ENCODE data around the gene MYO5A. TPM values are rescaled to one million over a fixed set of nuclear protein-coding genes. Genes with fewer than 3 reads are reported as not detected.
"Not testable (repeated sequence)": the region's sequence is repeated elsewhere in the genome, so short reads cannot be mapped to it uniquely, and the experiment has no call there.

MYO5A gene
- polyA plus RNA-seq, 3 donors = 7.9 to 8.9 (median 8.0) TPM

DNA sequence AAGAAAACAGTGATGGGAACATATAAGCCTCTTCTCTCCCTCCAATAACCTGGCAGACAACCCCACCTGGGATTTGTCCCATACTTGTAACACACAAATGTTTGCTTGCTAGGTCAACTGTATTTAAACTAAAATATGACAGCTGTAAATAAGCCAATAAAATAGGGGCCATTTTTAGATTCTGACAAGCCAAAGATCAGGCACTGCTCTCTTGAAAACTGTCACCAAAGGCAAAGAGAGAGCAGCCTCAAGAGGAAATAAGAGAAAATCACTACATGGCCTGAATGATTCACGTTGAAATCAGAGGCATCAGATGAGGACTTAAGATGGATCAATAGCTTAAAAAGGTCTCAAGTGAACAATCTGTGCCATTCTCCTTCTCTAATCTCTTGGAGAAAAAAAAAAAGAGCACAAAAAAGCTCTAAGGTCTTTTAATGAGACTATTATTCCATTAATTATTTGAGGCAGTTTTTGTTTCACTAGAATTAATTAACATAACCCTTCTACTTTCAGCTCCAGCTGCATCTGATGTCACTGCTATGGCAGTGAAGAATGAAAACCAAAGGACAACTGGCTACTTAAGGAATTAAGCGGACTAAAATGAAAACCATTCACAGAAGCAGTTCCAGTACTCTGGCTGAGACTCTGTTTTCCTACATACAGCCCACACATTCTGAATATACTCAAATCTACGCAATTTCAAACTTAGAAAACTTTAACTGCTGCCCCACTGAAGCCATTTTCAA is 19.0 kb downstream of the MYO5A start:
- DNase-seq (ENCODE audit: low read depth in 3 of 3, low spot score in 2 of 3) = no peak

DNA sequence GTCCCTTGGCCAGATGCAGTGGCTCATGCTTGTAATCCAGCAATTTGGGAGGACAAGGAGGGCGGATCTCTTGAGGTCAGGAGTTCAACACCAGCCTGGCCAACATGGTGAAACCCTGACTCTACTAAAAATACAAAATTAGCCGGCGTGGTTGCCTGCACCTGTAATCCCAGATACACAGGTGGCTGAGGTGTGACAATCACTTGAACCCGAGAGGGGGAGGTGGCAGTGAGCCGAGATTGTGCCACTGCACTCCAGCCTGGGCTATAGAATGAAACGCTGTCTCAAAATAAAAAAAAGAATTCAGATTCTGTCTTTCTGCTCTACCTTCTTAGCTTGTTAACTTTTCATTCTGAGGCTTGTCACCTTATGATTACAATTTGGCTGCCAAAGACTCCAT is 22.1 kb downstream of the MYO5A start:
- DNase-seq (ENCODE audit: low read depth in 3 of 3, low spot score in 2 of 3) = no peak

DNA sequence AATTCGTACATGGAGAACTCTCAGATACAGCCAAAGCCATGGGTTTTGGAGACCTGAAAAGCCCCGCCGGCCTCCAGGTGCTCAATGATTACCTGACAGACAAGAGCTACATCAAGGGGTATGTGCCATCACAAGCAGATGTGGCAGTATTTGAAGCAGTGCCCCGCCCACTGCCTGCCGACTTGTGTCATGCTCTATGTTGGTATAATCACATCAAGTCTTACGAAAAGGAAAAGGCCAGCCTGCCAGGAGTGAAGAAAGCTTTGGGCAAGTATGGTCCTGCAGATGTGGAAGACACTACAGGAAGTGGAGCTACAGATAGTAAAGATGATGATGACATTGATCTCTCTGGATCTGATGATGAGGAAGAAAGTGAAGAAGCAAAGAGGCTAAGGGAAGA is 23.5 kb downstream of the MYO5A start:
- DNase-seq (ENCODE audit: low read depth in 3 of 3, low spot score in 2 of 3) = no peak

- DNase-seq (ENCODE audit: low read depth in 3 of 3, low spot score in 2 of 3) = no peak
These were observed 24.7 kb downstream of the MYO5A start for GRCh38 chr15:52503788-52504496.

DNA sequence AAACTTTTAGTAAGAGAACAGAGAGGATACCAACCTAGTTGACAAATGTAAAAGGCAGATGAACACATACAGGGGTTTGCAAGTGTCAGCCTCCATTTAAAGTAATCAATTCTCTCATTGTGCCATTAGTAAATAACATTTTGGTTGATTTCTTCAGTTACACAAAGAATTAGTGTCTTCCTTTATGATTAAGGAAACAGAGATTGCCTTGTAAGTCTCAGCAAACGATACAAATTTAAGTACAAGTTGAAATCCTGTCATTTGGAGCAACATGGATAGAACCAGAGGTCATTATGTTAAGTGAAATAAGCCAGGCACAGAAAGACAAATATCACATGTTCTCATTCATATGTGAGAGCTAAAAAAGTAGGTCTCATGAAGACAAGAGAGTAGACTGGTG is 26.1 kb downstream of the MYO5A start:
- DNase-seq (ENCODE audit: low read depth in 3 of 3, low spot score in 2 of 3) = no peak

DNA sequence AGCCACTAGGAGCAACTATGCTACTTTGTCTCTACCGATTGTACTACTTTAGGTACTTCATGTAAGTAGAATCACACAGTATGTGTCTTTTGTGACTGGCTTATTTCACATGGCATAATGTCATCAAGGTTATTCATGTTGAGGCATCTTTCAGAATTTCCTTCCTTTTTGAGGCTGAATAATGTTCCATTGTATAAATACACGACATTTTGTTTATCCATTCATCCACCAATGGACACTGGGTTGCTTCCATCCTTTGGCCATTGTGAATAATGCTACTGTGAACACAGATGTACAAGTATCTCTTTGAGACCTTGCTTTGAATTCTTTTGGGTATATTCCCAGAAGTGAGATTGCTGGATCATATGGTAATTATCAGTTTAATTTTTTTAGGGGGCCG is 29.2 kb downstream of the MYO5A start:
- no peak for DNase-seq (ENCODE audit: low read depth in 3 of 3, low spot score in 2 of 3)

GRCh38 chr15:52498706-52499105 is 30.0 kb downstream of the MYO5A start:
- DNase-seq (ENCODE audit: low read depth in 3 of 3, low spot score in 2 of 3) = no peak

DNA sequence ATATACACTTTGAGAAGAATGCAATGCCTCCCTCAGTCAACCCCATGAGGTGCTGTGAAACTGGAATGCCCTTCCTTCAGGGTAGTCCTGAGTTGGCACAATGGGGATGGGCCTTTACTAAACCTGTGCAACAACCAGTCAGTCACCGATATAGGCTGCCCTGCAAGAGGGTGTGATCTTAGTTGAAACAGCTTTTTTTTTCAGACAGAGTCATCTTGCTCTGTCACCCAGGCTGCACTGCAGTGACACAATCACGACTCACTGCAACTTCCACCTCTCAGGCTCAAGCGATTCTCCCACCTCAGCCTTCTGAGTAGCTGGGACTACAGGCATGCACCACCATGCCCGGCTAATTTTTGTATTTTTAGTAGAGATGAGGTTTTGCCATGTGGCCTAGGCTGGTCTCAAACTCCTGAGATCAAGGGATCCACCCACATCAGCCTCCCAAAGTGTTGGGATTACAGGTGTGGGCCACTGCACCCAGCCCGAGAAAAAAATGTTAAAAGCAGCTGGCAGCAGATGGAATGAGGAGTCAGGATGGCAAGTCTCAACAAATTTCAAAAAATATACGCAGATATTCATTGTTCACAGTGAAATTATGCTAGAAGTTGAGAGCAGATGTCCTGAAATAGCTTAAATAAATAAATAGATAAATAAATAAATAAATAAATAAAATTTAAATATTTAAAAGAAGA is 31.8 kb downstream of the MYO5A start:
- DNase-seq (ENCODE audit: low read depth in 3 of 3, low spot score in 2 of 3) = no peak

DNA sequence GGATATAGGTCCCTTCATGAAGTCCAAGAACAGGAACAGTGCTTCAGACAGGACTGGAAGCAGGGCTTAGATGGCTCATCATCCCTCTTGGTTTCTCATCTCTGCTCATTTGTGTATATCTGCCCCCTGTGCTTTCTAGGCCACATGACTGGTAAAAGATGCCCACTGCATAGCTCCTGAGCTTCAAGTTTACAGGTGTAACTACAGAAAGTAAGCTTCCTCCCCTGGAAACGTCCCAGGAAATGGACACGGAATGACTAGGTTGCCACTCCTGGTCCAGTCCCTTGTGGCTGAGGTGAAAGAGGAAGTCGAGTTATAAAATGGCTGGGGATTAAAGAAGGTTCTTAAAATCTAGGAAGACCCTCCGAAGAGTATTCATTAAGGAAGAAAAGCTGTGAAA is 32.5 kb downstream of the MYO5A start:
- DNase-seq (ENCODE audit: low read depth in 3 of 3, low spot score in 2 of 3) = no peak

DNA sequence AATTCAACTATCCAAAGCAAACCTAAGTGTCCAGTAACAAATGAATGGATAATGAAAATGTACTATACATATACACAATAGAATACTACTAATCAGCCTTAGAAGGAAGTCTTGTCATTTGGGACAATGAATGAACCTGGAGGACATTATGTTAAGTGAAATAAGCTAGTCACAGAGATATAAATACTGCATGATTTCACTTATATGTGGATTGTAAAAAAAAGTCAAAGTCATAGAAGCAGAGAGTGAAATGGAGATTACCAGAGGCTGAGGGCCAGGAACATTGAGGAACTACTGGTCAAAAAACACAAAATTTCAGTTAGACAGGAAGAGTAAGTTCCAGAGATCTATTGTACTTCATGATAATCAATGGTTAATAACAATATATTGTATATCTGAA is 33.6 kb downstream of the MYO5A start:
- no peak for DNase-seq (ENCODE audit: low read depth in 3 of 3, low spot score in 2 of 3)

- no peak for DNase-seq (ENCODE audit: low read depth in 3 of 3, low spot score in 2 of 3)
These were observed 34.7 kb downstream of the MYO5A start for GRCh38 chr15:52493968-52494367.

DNA sequence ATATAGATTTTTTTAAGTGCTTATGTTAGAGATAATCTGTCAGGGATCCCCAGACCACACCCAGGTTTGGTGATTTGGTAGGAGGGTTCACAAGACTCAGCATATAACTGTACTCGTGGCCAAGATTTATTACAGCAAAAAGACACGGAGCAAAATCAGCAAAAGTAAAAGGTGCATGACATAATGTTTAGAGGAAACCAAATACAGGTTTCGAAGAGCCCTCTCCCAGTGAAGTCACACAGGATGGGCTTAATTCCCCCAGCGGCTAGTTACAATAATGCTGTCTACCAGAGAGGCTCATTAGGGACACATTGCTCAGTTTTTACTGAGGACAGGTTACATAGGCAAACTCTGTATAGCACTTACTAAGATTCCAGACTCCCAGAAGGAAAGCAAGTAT is 36.5 kb downstream of the MYO5A start:
- DNase-seq (ENCODE audit: low read depth in 3 of 3, low spot score in 2 of 3) = no peak

DNA sequence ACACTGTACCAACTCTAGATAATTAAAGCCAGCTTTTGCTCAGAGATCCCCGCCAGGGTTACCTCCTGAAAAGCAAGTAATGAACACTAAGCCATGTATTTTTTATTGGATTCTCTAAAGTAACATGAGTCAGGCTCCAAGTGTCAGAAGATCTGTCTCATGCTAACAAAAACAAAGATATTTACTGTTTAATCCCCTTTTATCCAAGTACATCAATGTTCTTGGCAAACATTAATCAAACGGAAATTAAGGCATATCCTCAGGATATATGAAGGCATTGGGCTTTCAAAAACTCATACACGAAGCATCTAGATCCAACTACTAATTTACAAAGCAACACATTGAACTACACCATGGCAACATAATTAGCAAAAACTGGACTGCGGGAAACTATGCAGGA is 37.2 kb downstream of the MYO5A start:
- no peak for DNase-seq (ENCODE audit: low read depth in 3 of 3, low spot score in 2 of 3)

GRCh38 chr15:52489430-52489829 is 39.2 kb downstream of the MYO5A start:
- DNase-seq (ENCODE audit: low read depth in 3 of 3, low spot score in 2 of 3) = not testable (repeated sequence)

- DNase-seq (ENCODE audit: low read depth in 3 of 3, low spot score in 2 of 3) = no peak
These were observed 39.9 kb downstream of the MYO5A start for GRCh38 chr15:52488830-52489229.

DNA sequence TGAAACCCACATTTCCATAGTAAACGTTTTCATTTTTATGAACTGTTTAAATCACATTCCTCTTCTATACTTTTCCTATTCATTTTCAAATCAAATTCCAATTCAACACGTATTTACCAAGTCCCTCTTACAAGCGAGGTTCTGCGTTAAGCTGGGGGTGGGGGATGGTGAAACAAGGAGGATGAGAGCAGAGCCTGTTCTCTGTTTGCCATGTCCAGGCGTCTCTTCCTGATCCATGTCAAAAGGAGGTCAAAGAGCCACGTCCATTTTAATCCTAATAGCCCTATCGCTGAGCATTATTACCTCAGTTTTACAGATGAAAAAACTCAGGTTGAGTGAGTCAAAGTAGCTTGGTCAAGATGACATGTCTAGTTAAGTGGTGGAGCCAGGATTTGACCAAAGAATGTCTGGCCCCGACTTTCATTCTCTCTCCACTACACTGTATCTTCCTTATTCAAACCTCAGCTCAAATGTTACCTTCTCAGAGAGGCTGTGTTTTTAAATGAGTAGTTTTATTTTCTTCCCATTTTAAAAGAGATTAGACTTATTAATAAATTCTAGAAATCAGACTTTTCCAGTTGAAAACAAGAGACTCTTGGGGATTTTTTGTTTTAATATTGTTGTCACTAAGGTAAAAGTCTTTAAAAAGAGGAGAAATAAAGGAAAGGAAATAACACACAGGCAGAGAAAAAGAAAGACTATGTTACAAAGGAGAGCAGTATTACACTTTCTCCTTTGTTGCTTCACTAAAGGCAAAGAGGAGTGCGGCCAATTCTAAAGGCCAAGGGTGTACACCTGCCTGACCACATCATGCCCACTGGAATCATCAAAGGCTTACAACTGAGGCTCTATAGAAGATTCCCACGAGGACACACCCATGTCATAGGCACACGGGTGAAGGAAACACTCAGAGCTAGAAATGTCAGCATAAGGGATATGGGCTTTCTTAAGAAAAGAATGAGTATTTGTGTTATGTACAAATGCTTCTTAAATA is 42.4 kb downstream of the MYO5A start:
- no peak for DNase-seq (ENCODE audit: low read depth in 3 of 3, low spot score in 2 of 3)

DNA sequence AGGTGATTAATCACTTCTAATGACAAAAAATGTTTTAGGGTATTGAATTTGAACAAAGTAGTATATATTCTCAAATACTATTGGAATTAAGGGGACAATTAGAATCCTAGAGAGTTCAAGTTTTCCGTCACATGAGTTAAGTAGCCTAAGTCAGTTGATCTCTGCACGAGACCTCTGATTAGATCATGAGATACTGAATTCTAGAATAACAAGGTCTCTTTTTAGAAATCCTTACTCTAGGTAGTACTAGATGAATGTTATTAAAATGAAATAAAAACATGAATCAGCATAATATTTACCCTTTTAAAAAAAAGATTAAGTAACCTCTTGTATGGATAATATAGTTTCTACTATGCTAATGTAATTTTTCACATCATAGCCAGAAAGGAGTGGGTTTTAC is 43.4 kb downstream of the MYO5A start:
- no peak for DNase-seq (ENCODE audit: low read depth in 3 of 3, low spot score in 2 of 3)

DNA sequence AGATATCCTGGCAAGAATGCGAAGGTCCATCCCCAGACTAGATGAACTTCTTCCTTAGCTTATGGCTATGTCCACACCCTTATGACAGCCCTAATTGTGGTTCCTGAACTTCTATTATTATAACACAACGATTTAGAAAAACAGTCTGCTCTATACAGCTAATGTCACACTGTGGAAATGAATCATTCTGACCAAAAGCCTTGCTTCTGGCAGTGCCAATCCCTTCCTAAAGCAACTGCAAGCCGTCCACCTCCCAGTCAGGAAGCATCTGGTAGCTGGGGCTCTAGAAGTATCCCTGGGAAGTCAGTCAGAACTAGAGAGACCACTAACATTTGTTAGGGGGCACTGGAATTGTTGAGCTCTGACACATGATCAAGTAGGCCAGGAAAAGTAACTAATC is 45.0 kb downstream of the MYO5A start:
- no peak for DNase-seq (ENCODE audit: low read depth in 3 of 3, low spot score in 2 of 3)

DNA sequence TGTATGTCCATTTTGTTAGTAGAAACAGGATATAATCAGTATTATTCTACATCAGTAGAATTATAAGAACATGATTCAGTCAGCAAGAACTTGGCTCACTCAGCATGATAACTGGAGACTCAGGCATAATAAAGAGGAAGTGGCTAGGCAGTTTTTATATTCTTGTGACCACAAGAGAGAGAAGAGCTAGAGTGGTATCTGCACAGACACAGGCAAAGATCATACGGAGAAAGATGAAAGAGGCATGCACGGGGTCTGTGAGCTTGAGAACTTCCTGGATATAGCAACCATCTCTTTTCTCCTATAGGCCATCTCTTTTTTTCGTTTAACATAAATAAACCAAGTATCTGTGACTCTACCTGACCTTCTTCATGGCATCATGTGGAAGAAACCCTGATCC is 46.8 kb downstream of the MYO5A start:
- no peak for DNase-seq (ENCODE audit: low read depth in 3 of 3, low spot score in 2 of 3)

GRCh38 chr15:52480990-52481389 is 47.7 kb downstream of the MYO5A start:
- no peak for DNase-seq (ENCODE audit: low read depth in 3 of 3, low spot score in 2 of 3)

DNA sequence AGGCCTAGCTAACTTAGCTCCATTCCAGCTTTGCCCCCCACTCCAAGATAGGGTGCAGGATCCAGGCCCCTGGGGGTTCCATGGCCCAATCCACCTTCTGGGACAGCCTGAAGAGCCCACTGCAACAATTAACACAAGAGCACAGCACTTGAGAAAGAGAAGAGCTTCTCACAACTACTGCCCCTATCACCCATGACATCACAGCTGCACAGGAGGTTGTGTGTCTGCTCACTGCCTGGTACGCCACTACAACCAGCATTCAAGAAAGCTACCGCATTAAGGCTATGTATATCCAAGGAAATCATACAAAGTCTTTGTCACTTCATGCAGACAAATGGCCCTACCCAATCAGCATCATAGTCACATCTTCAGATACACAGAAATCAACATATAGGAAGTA is 62.0 kb downstream of the MYO5A start:
- no peak for DNase-seq (ENCODE audit: low read depth in 3 of 3, low spot score in 2 of 3)

Measured in right renal cortex interstitium (tissue), 3 donors.